Measurements from ENCODE around the gene COX8A. TPM values are rescaled to one million over a fixed set of nuclear protein-coding genes. Genes with fewer than 3 reads are reported as not detected.

The COX8A gene
- total and polyA plus RNA-seq, 10 of the 15 experiments (the other 5 are each of a cell fraction or from before 2014, with no cell fraction given), result 243 to 1,476 (median 522) TPM

- ChIA-PET SMC1A (ENCODE audit: uncharacterized antibody, unreplicated experiment) (no interaction called here), RAD21 (ENCODE audit: unreplicated experiment) (no interaction called here), CTCF (interaction anchor here (1.2 to 1.7 kb wide), 2 partner anchors 124 to 593 kb away, joined by 3 to 9 read pairs; no protein-coding TSS in a partner anchor), POLR2A (interaction anchor here (0.5 kb wide), 2 partner anchors 34 to 265 kb away, joined by 3 read pairs; no protein-coding TSS in a partner anchor)
- no peaks in the 10 kb centered on the region for H3K36me3 ChIP-seq (ENCODE audit: control insufficient read depth in 2 of 2, insufficient read depth in 2 of 2, low read length in 1 of 2)
- in situ Hi-C loops (cut with MboI) (no loop called here), intact Hi-C loops (cut with micrococcal nuclease; ENCODE audit: unreplicated experiment) (no loop called here)
- ATAC-seq (0 out of 3 replicates have a peak, but pooled peaks have one; percentile 27), DNase-seq (ENCODE audit: low read depth, low spot score) (no peak), FAIRE-seq (no peak)
- H3K79me2 ChIP-seq (ENCODE audit: control insufficient read depth, insufficient read depth, low read length), result no peaks in the 10 kb centered on the region
- H3K27me3 ChIP-seq (replicated peaks in 1 of 2; ENCODE audit: control insufficient read depth in 2 of 2, insufficient read depth in 2 of 2, low read length in 1 of 2), result no peaks in the 10 kb centered on the region; a peak in 2 of 4 replicates
- no peak overlapping the region for H3K4me3 ChIP-seq
- no peak overlapping the region for H2AFZ ChIP-seq (ENCODE audit: control insufficient read depth, low read depth, low read length)
- 40% methylated on average over 20 of the region's 20 CpGs for WGBS (ENCODE audit: insufficient coverage, insufficient replicate concordance, low lambda C conversion rate, missing lambda C conversion rate)
- no peak overlapping the region for H3K4me2 ChIP-seq (ENCODE audit: control insufficient read depth, insufficient read depth)
- H3K27ac ChIP-seq (ENCODE audit: control insufficient read depth, insufficient read depth), result no peak overlapping the region
- BruUV-seq (replicated peaks), result no TSS peak
- no peaks in the 10 kb centered on the region for H3K4me1 ChIP-seq (ENCODE audit: control insufficient read depth, insufficient read depth, low read length)
- TF ChIP-seq CUX1 (IDR thresholded peaks at IDR 0.05; ENCODE audit: insufficient replicate concordance, low read depth, low read length) (no peak), MEF2B (IDR thresholded peaks at IDR 0.05; ENCODE audit: partially characterized antibody, poor library complexity, severe bottlenecking) (peak; percentile 12)
- H4K20me1 ChIP-seq (ENCODE audit: control insufficient read depth, insufficient read depth), result no peaks in the 10 kb centered on the region
- no peaks in the 10 kb centered on the region for H3K9me3 ChIP-seq (replicated peaks; ENCODE audit: control insufficient read depth, insufficient read depth, low read length)
- no peak overlapping the region for H3K9ac ChIP-seq (ENCODE audit: control insufficient read depth, insufficient read depth, low read length)
These were observed 49.6 kb downstream of the COX8A start for GRCh38 chr11:64023712-64024710.
